HepG2 (cell line): ENCODE data around the gene ARIH2. TPM values are rescaled to one million over a fixed set of nuclear protein-coding genes. Genes with fewer than 3 reads are reported as not detected.

Source experiments
- ATAC-seq: fragments of 200-7000 bp; cut with Tn5 transposase; 3 replicates; pipeline ENCODE4 v1.9.1; 2020; ENCODE audit warnings: mild to moderate bottlenecking, moderate library complexity
- BruUV-seq: library from RNA; stranded (reverse); fragments of 400-500 nt; replicated peaks from 2 replicates; lab custom pipeline; 2021; lab: Mats Ljungman, UMichigan
- CTCF ChIA-PET: fragments of 300-600 bp; formaldehyde crosslinking; extraction: SDS; loops from one replicate; lab custom pipeline; 2021; ENCODE audit warnings: low total read pairs, inconsistent platforms, low intra/inter-chr PET ratio; lab: Yijun Ruan, JAX
- POLR2A ChIA-PET: fragments of 350-600 bp; sonication (Branson Sonifier 250); formaldehyde crosslinking; loops from one replicate; lab custom pipeline; 2020; ENCODE audit warnings: antibody characterized with exemption, inconsistent platforms; lab: Yijun Ruan, JAX
- DNase-seq: peaks from one replicate; pipeline ENCODE4 v3.0.0-alpha.2; 2015; ENCODE audit warnings: low spot score
- FAIRE-seq: peaks from 3 replicates; lab custom pipeline; 2011; peaks lifted over from hg19 to GRCh38; lab: Jason Lieb, UNC
- H2AFZ ChIP-seq: one replicate; pipeline ENCODE4 v1.6.1; 2011; ENCODE audit warnings: low read length, inconsistent platforms
- H3K27ac ChIP-seq: fragments of 300-600 bp; 3 replicates; pipeline ENCODE4 v1.8.0; 2011; ENCODE audit warnings: mixed run types, mild to moderate bottlenecking, mixed read lengths, low read length, inconsistent platforms; ENCODE audit not compliant: insufficient read depth; ENCODE audit errors: extremely low read length
- H3K27me3 ChIP-seq, 2 experiments: fragments of 200-600 bp in 1 of 2; 2 replicates in 1 of 2; 3 replicates in 1 of 2; pipeline versions ENCODE4 v1.6.0 to v1.8.0; 2011; ENCODE audit warnings: low read length in 2 of 2, mild to moderate bottlenecking in 2 of 2, moderate library complexity in 2 of 2, inconsistent platforms in 1 of 2; ENCODE audit not compliant: insufficient read depth in 2 of 2, control insufficient read depth in 1 of 2
- H3K36me3 ChIP-seq, 2 experiments: fragments of 200-600 bp in 1 of 2; replicated peaks in 1 of 2; 2 replicates in 1 of 2; 3 replicates in 1 of 2; pipeline versions ENCODE4 v1.5.1 to v1.8.0; 2011; ENCODE audit warnings: low read length in 2 of 2, inconsistent platforms in 1 of 2; ENCODE audit not compliant: insufficient read depth in 2 of 2, control insufficient read depth in 1 of 2
- H3K4me1 ChIP-seq: 2 replicates; pipeline ENCODE4 v1.5.1; 2012; ENCODE audit warnings: low read length, inconsistent platforms; ENCODE audit not compliant: insufficient read depth
- H3K4me2 ChIP-seq: 2 replicates; pipeline ENCODE4 v1.6.0; 2011; ENCODE audit warnings: low read depth, low read length, inconsistent platforms
- H3K4me3 ChIP-seq, 3 experiments: fragments of 200-600 bp in 1 of 3; sonication (generic), shearing (Covaris generic) in 1 of 3; replicated peaks in 1 of 3; 2 replicates each; pipeline ENCODE4 v1.5.1; 2011 to 2016; ENCODE audit warnings: low read length in 3 of 3, inconsistent platforms in 2 of 3, low read depth in 2 of 3, mild to moderate bottlenecking in 2 of 3, control low read depth in 1 of 3, mixed read lengths in 1 of 3; ENCODE audit not compliant: insufficient read depth in 1 of 3
- H3K79me2 ChIP-seq: one replicate; pipeline ENCODE4 v1.6.1; 2011; ENCODE audit warnings: low read length, inconsistent platforms; ENCODE audit not compliant: insufficient read depth
- H3K9ac ChIP-seq: 2 replicates; pipeline ENCODE4 v1.6.0; 2011; ENCODE audit warnings: mild to moderate bottlenecking, low read depth, low read length, inconsistent platforms; ENCODE audit not compliant: insufficient read depth
- H3K9me3 ChIP-seq: 2 replicates; pipeline ENCODE4 v1.5.1; 2012; ENCODE audit warnings: mild to moderate bottlenecking, low read length
- H4K20me1 ChIP-seq: 2 replicates; pipeline ENCODE4 v1.6.0; 2011; ENCODE audit warnings: inconsistent platforms, mild to moderate bottlenecking, low read length, moderate library complexity; ENCODE audit not compliant: insufficient read depth
- KDM4B ChIP-seq: sonication (generic); formaldehyde crosslinking; IDR thresholded peaks from 2 replicates; pipeline ENCODE4 v1.4.0; 2020; ENCODE audit warnings: missing genetic modification reagents
- MAFF ChIP-seq: IDR thresholded peaks from 2 replicates; pipeline ENCODE4 v1.6.1; 2011; ENCODE audit warnings: low read depth, low read length, improper control_type of control experiment
- MAFK ChIP-seq, 2 experiments: IDR thresholded peaks in 1 of 2; conservative IDR thresholded peaks in 1 of 2; 2 replicates each; pipeline ENCODE4 v1.6.1; 2011; ENCODE audit warnings: improper control_type of control experiment in 2 of 2, low read length in 2 of 2
- NFKB2 ChIP-seq: sonication (generic); formaldehyde crosslinking; IDR thresholded peaks from 2 replicates; pipeline ENCODE4 v1.4.0; 2020; ENCODE audit warnings: missing genetic modification reagents, borderline replicate concordance
- PLSCR1 ChIP-seq: sonication (generic); formaldehyde crosslinking; IDR thresholded peaks from 2 replicates; pipeline ENCODE4 v1.5.0; 2020; ENCODE audit warnings: missing genetic modification reagents, mild to moderate bottlenecking, borderline replicate concordance
- RORA ChIP-seq: sonication (generic); formaldehyde crosslinking; IDR thresholded peaks from 2 replicates; pipeline ENCODE4 v1.5.0; 2020; ENCODE audit warnings: mild to moderate bottlenecking, missing genetic modification reagents, moderate library complexity
- SPEN ChIP-seq: sonication (generic); formaldehyde crosslinking; IDR thresholded peaks from 2 replicates; pipeline ENCODE4 v1.5.1; 2020; ENCODE audit warnings: low read depth, mild to moderate bottlenecking, missing genetic modification reagents
- STAG1 ChIP-seq: sonication (generic); formaldehyde crosslinking; IDR thresholded peaks from 2 replicates; pipeline ENCODE4 v1.4.0; 2020; ENCODE audit warnings: missing genetic modification reagents
- TBX3 ChIP-seq: fragments of 450-650 bp; IDR thresholded peaks from 2 replicates; pipeline ENCODE4 v1.6.1; 2017; ENCODE audit warnings: antibody characterized with exemption, mild to moderate bottlenecking, inconsistent platforms, borderline replicate concordance
- ZFAT ChIP-seq: sonication (generic); formaldehyde crosslinking; conservative IDR thresholded peaks from 2 replicates; pipeline ENCODE4 v1.8.1; 2023; ENCODE audit warnings: missing genetic modification reagents, inconsistent platforms
- ZNF205 ChIP-seq: IDR thresholded peaks from 2 replicates; pipeline ENCODE4 v1.6.1; 2018; ENCODE audit warnings: missing biosample characterization, missing genetic modification reagents
- ZNF503 ChIP-seq: sonication (generic); formaldehyde crosslinking; IDR thresholded peaks from 2 replicates; pipeline ENCODE4 v1.4.0; 2020; ENCODE audit warnings: missing genetic modification reagents
- ZNF563 ChIP-seq: sonication (generic); formaldehyde crosslinking; IDR thresholded peaks from 2 replicates; pipeline ENCODE4 v1.8.0; 2022; ENCODE audit warnings: mild to moderate bottlenecking, moderate library complexity, missing genetic modification reagents
- ZNF629 ChIP-seq: sonication (generic); formaldehyde crosslinking; conservative IDR thresholded peaks from 2 replicates; pipeline ENCODE4 v1.5.0; 2020; ENCODE audit warnings: missing genetic modification reagents
- ZNF83 ChIP-seq: sonication (generic); formaldehyde crosslinking; IDR thresholded peaks from 2 replicates; pipeline ENCODE4 v1.4.0; 2020; ENCODE audit warnings: missing genetic modification reagents, mild to moderate bottlenecking, borderline replicate concordance
- WGBS: methylation state at CpG from one replicate; pipeline ENCODE4 v1.1.6; 2017; ENCODE audit warnings: low lambda C conversion rate; 5-methylcytosine and 5-hydroxymethylcytosine counted together
- in situ Hi-C: cut with HindIII; loops from 2 replicates; pipeline ENCODE4 v1.10.0; 2017; ENCODE audit warnings: low pct_unique_long_range_greater_than_20kb; ENCODE audit not compliant: extremely low pct_ligation_motif_present
- intact Hi-C: fragments of 100-400 bp; cut with micrococcal nuclease; formaldehyde crosslinking; loops from one replicate; pipeline ENCODE4 v1.10.0; 2022; ENCODE audit not compliant: unreplicated experiment
- polyA plus RNA-seq, 8 experiments: library from polyadenylated mRNA; depleted of rRNA in 3 of 8; stranded (reverse) in 7 of 8; unstranded in 1 of 8; fragments of >200 nt; fragmentation: Illumina TruSeq in 4 of 8; extraction: Trizol in 4 of 8; gene quantifications; 2 replicates each; pipeline versions ENCODE4 v1.2.1 to v1.2.3, GENCODE V29; 2011 to 2016; ENCODE audit warnings: low read depth in 4 of 8, missing spikeins in 1 of 8, mixed read lengths in 1 of 8; ENCODE audit not compliant: insufficient read depth in 1 of 8
- total RNA-seq, 5 experiments: library from RNA; depleted of rRNA; stranded (reverse); fragments of >200 nt; fragmentation: Illumina TruSeq; extraction: Trizol; gene quantifications; 2 replicates each; pipeline ENCODE4 v1.2.3, GENCODE V29; 2016; ENCODE audit warnings: low read depth in 1 of 5

Gene ARIH2
- total and polyA plus RNA-seq, 2 of the 13 experiments (the other 11 are each of a cell fraction or from before 2014, with no cell fraction given), result 64.8 to 83.3 TPM

- no TSS peak for BruUV-seq
Measured at GRCh38 chr3:48982016-48982415, 63.4 kb downstream of the ARIH2 start.

DNA sequence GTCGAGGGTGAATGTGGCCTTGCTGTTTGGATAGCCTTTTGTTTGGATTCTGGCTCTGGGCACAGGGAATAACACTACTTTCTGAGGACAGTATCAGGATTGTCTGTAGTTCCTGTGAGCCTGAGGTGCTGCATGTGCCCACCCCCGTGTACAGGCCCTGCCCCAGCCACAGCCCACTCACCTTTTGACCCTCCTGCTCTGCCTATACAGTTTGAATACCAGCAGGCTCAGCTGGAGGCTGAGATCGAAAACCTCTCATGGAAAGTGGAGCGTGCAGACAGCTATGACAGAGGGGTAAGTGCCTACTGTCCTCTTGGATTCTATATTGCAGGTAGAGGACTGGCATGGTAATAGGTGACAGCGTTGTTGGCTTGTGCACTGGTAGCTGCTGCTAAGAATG, 64.0 kb downstream of the ARIH2 start:
- POLR2A ChIA-PET, result no interaction called here
- BruUV-seq, result no TSS peak
- H4K20me1 ChIP-seq, result no peaks in the 10 kb centered on the region
- H3K79me2 ChIP-seq, result no peaks in the 10 kb centered on the region
- no peaks in the 10 kb centered on the region for H3K9me3 ChIP-seq
- intact Hi-C loops, result no loop called here
- no peak for ATAC-seq
- H3K4me2 ChIP-seq, result no peak overlapping the region
- no peak for DNase-seq
- H3K4me3 ChIP-seq, result no peak overlapping the region
- no peak overlapping the region for H3K9ac ChIP-seq
- CTCF ChIA-PET, result no interaction called here
- H3K27ac ChIP-seq, result no peak overlapping the region
- in situ Hi-C loops, result no loop called here
- peaks cover 36 to 63% of the 10 kb centered on the region in 2 experiments for H3K36me3 ChIP-seq
- no peaks in the 10 kb centered on the region for H3K27me3 ChIP-seq
- H2AFZ ChIP-seq, result no peak overlapping the region
- no peaks in the 10 kb centered on the region for H3K4me1 ChIP-seq
- 88% methylated on average over 4 of the region's 5 CpGs for WGBS
- FAIRE-seq, result no peak
- TF ChIP-seq SPEN (no peak), ZNF629 (CRISPR knock-in tag) (no peak), TBX3 (no peak), RORA (CRISPR knock-in tag) (no peak), PLSCR1 (CRISPR knock-in tag) (no peak), ZNF83 (CRISPR knock-in tag) (no peak), ZNF205 (no peak), STAG1 (no peak), ZFAT (CRISPR knock-in tag) (no peak)

More at GRCh38 chr3:48982016-48982415, 63.4 kb downstream of the ARIH2 start:
- Histone ChIP-seq H3K4me2 (no peak overlapping the region), H3K36me3 (peaks cover 37 to 64% of the 10 kb centered on the region in 2 experiments), H2AFZ (no peak overlapping the region), H3K9ac (no peak overlapping the region), H3K4me3 (no peak overlapping the region), H3K27me3 (no peaks in the 10 kb centered on the region), H3K27ac (no peak overlapping the region), H3K79me2 (no peaks in the 10 kb centered on the region), H4K20me1 (no peaks in the 10 kb centered on the region), H3K4me1 (no peaks in the 10 kb centered on the region), H3K9me3 (no peaks in the 10 kb centered on the region)
- POLR2A ChIA-PET, result no interaction called here
- intact Hi-C loops (no loop called here), in situ Hi-C loops (no loop called here)
- TF ChIP-seq MAFK (conservative IDR thresholded peaks at IDR 0.05 in 1 of 2, IDR thresholded peaks at IDR 0.05 in 1 of 2; ENCODE audit: low read length in 2 of 2) (peak; percentile 87 to 92), NFKB2 (CRISPR knock-in tag) (no peak), ZNF503 (CRISPR knock-in tag) (no peak), ZNF563 (CRISPR knock-in tag) (no peak), KDM4B (CRISPR knock-in tag) (no peak), MAFF (peak; percentile 91)
- CTCF ChIA-PET, result no interaction called here
- DNase-seq, result no peak
- no peak for FAIRE-seq
- no peak for ATAC-seq
